ENCODE measurements around the gene GMDS.

Gene GMDS

GRCh38 chr6:1630212-1630770 is 615.1 kb downstream of the GMDS start:
- no peak for DNase-seq (ENCODE audit: low read depth)
- TF ChIP-seq, protein P1, sequence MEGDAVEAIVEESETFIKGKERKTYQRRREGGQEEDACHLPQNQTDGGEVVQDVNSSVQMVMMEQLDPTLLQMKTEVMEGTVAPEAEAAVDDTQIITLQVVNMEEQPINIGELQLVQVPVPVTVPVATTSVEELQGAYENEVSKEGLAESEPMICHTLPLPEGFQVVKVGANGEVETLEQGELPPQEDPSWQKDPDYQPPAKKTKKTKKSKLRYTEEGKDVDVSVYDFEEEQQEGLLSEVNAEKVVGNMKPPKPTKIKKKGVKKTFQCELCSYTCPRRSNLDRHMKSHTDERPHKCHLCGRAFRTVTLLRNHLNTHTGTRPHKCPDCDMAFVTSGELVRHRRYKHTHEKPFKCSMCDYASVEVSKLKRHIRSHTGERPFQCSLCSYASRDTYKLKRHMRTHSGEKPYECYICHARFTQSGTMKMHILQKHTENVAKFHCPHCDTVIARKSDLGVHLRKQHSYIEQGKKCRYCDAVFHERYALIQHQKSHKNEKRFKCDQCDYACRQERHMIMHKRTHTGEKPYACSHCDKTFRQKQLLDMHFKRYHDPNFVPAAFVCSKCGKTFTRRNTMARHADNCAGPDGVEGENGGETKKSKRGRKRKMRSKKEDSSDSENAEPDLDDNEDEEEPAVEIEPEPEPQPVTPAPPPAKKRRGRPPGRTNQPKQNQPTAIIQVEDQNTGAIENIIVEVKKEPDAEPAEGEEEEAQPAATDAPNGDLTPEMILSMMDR (IDR thresholded peaks at IDR 0.05; ENCODE audit: insufficient read depth, low read depth, low read length, missing control alignments), result no peak
- H3K4me3 ChIP-seq (ENCODE audit: low read depth, low read length), result no peak overlapping the region

GRCh38 chr6:1629316-1629715 is 616.1 kb downstream of the GMDS start:
- H3K4me3 ChIP-seq (ENCODE audit: low read depth, low read length), result no peak overlapping the region
- no peak for DNase-seq (ENCODE audit: low read depth)
- TF ChIP-seq, protein P1 (IDR thresholded peaks at IDR 0.05; ENCODE audit: insufficient read depth, low read depth, low read length, missing control alignments), result no peak

GRCh38 chr6:1627827-1628560 is 617.4 kb downstream of the GMDS start:
- TF ChIP-seq, protein P1 (IDR thresholded peaks at IDR 0.05; ENCODE audit: insufficient read depth, low read depth, low read length, missing control alignments), result no peak
- no peak for DNase-seq (ENCODE audit: low read depth)
- no peak overlapping the region for H3K4me3 ChIP-seq (ENCODE audit: low read depth, low read length)

DNA sequence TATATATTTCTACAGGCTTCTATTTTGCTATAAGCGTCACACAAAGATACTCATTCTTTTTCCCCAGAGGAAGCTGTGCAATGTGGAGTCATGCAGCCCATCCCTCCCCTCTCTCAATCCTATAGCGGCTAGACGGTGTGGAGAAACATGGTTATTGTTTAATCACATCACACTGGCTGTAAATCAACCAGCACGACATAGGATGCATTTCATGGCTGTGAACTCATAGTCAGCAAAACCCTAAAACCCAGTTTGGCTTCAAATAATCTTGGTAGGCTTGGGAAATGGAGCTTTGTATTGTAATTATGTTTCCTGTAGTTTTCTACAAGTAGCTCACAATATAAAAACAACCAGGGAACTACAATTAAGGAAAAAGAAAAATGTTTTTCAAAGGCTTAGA is 618.9 kb downstream of the GMDS start:
- no peak for DNase-seq (ENCODE audit: low read depth)
- TF ChIP-seq, protein P1 (IDR thresholded peaks at IDR 0.05; ENCODE audit: insufficient read depth, low read depth, low read length, missing control alignments), result no peak
- H3K4me3 ChIP-seq (ENCODE audit: low read depth, low read length), result no peak overlapping the region

DNA sequence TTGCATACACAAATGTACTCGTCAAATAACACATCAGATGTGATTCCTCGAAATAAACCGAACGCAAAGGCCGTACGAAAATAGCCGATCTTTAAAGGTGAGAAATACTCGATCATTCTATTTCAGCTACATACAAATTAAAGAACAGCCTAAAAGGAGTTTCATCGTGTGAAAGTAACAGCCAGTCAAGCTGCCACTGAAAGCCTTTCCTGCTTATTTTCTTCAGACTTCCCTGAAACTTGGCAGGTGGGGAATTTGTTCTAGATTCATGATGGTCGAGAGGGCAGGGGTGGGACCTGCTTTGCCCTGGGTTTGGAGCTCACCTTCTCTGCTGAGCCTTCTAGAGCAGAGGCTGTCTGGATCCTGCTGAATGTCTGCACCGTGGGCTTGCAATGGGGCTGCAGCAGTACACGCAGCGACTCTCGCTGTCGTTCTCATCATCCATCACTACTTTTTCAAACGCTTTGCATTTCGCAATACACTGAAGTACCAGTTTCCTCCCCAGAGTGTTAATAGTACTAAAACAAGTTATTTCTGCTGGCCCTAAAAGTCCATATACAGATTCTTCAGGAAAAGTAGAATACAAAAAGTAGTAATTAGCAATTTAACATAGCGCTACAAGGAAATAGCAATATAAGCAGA is 619.5 kb downstream of the GMDS start:
- TF ChIP-seq, protein P1 (IDR thresholded peaks at IDR 0.05; ENCODE audit: insufficient read depth, low read depth, low read length, missing control alignments), result no peak
- DNase-seq (ENCODE audit: low read depth), result no peak
- no peak overlapping the region for H3K4me3 ChIP-seq (ENCODE audit: low read depth, low read length)

DNA sequence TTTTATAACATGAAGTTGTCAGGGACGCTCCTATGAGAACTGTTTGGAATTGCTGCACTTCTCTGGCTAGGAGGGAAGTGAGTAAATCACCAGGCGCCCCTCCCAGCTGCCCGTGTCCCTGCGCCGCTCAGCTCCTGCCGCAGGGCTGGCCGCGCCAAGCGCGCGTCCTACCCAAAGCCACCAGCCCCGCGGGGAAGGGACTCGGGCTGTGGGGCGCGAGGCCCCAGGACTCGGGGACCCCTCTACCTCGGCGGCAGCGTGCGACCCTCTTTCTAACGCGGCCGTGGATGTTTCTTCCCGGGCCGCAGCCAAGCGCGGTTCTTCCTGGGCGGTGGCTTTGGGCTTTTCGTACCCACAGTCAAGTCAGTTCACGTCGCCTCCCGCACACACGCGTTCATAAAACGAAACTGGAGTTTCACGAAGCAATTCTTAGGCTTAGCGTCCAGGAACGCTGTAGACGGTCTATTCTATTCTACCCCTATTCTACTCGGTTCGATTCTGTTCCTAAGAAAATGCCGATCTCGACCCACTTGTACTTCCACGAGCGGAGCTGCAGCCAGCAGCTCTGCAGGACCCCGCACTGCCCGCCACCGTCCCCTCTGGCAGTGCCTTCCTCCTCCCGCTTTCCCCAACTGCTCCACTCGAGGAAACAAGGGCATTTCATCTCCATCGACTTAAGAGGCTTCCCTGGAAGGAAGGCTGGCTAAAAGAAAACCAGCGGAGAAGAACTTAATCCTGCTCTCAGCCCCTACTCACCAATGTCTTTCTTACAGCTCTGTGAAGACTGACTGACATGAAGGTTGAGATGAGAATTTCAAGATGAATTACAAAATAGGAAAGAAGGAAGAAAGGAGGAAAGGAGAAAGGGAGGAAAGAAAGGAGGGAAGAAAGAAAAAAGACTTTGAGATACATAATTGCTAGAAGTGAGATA is 620.3 kb downstream of the GMDS start:
- no peak for DNase-seq (ENCODE audit: low read depth)
- TF ChIP-seq, protein P1 (IDR thresholded peaks at IDR 0.05; ENCODE audit: insufficient read depth, low read depth, low read length, missing control alignments), result no peak

More for the DNA sequence above, 620.3 kb downstream of the GMDS start:
- H3K4me3 ChIP-seq (ENCODE audit: low read depth, low read length), result peak overlapping the region; percentile 65
